ENCODE measurements around the gene UNC79. TPM values are rescaled to one million over a fixed set of nuclear protein-coding genes. Genes with fewer than 3 reads are reported as not detected.

UNC79 gene
- polyA plus RNA-seq, 6 donors from 2014 or later = 0.03 TPM; not detected in 4

GRCh38 chr14:93691042-93691780 lies 260.5 kb downstream of the UNC79 start:
- ATAC-seq (ENCODE audit: low read depth in 2 of 2) = no peak
- Mint-ChIP-seq H3K27me3 (peaks cover 32 to 40% (median 34%) of the 10 kb centered on the region in 3 donors), H3K27ac (no peak overlapping the region), H3K9me3 (peaks cover 0 to 5% (median 3%) of the 10 kb centered on the region in 7 donors), H3K4me1 (no peaks in the 10 kb centered on the region), H3K4me3 (no peak overlapping the region), H3K36me3 (no peaks in the 10 kb centered on the region)
- no peak for DNase-seq

DNA sequence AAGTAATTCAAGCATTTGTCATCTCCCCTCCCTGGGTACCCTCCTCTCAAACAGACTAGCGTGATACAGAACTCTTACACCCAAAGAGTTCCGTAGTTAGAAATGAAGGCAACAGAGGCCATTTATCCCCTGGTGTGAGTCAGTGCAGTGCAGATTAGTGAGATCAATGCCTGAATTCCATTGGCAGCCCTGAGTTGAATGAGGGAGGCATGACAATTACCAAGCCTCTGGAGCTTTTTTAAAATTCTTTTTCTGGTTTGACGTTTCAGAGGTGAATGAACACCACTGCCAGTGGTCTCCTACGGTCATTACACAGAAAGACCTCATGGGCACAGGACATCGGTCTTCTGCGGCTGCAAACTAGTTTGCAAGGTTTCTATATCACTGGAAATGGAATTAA lies 263.2 kb downstream of the UNC79 start:
- Mint-ChIP-seq H3K9me3 (peaks cover 3 to 17% (median 13%) of the 10 kb centered on the region in 7 donors), H3K27ac (no peak overlapping the region)
- no peak for DNase-seq

DNA sequence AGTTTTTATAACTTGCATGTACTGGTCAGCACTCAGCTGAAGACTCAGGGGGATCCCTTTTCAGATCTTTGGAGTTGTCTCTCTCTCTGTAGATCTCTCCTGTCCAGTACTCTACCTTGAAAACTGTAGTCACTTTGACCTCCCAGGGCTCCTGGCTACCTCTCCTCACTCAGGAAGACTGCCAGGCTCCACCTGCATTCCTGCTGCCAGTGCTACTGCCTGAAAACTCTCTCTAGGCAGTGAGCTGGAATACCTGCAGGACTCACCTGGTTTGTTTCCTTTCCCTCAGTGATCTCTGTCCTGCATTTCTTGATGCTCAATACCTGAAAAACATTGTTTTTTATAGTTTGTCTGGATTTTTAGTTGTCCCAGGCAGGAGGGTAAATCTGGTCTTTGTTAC lies 270.2 kb downstream of the UNC79 start:
- H3K27ac Mint-ChIP-seq = peak overlapping the region in 1 of 6 donors; percentile 13
- H3K27me3 Mint-ChIP-seq = peaks cover 7 to 39% (median 22%) of the 10 kb centered on the region in 3 donors
- no peaks in the 10 kb centered on the region for H3K4me1 Mint-ChIP-seq
- ATAC-seq (ENCODE audit: low read depth in 2 of 2) = no peak
- no peak overlapping the region for H3K4me3 Mint-ChIP-seq
- H3K36me3 Mint-ChIP-seq = no peaks in the 10 kb centered on the region
- no peak for DNase-seq
- H3K9me3 Mint-ChIP-seq = peaks cover 4 to 53% (median 26%) of the 10 kb centered on the region in 7 donors

More for the DNA sequence above, 263.2 kb downstream of the UNC79 start:
- Mint-ChIP-seq H3K27me3 (peaks cover 14 to 17% (median 14%) of the 10 kb centered on the region in 3 donors), H3K4me3 (no peak overlapping the region), H3K36me3 (no peaks in the 10 kb centered on the region), H3K4me1 (no peaks in the 10 kb centered on the region)
- no peak for ATAC-seq (ENCODE audit: low read depth in 2 of 2)

DNA sequence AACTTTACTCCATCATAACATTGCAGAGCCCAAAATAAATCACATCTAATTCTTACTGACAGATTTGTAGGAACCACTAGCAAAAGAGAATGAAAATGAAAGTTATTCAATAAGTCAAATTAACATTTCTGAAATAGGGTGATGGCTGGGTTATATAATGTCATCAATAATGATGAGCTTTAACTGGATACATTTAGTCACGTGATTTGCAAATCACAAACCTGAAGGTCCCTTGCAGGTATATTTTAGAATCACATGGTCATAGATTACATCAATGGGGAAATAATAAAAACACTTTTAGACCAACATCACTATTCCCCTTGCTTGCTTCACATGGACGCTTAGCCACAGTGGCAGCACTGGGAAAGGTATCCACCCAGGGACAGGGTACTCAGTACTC lies 270.8 kb downstream of the UNC79 start:
- H3K27me3 Mint-ChIP-seq = peaks cover 7 to 39% (median 22%) of the 10 kb centered on the region in 3 donors
- H3K4me3 Mint-ChIP-seq = no peak overlapping the region
- DNase-seq (no peak), ATAC-seq (ENCODE audit: low read depth in 2 of 2) (no peak)
- H3K9me3 Mint-ChIP-seq = peaks cover 4 to 49% (median 25%) of the 10 kb centered on the region in 7 donors
- H3K4me1 Mint-ChIP-seq = no peaks in the 10 kb centered on the region
- no peak overlapping the region for H3K27ac Mint-ChIP-seq
- H3K36me3 Mint-ChIP-seq = no peaks in the 10 kb centered on the region

- no peaks in the 10 kb centered on the region for H3K36me3 Mint-ChIP-seq
- ATAC-seq (ENCODE audit: low read depth in 2 of 2) (no peak), DNase-seq (no peak)
- H3K9me3 Mint-ChIP-seq = peaks cover 4 to 40% (median 19%) of the 10 kb centered on the region in 7 donors
- no peak overlapping the region for H3K27ac Mint-ChIP-seq
- H3K4me1 Mint-ChIP-seq = no peaks in the 10 kb centered on the region
- H3K4me3 Mint-ChIP-seq = no peak overlapping the region
- peaks cover 7 to 39% (median 22%) of the 10 kb centered on the region in 3 donors for H3K27me3 Mint-ChIP-seq
Measured at GRCh38 chr14:93702946-93703345, 272.2 kb downstream of the UNC79 start.

- no peak for DNase-seq
- Mint-ChIP-seq H3K27ac (no peak overlapping the region), H3K4me3 (no peak overlapping the region), H3K27me3 (peaks cover 11 to 39% (median 22%) of the 10 kb centered on the region in 3 donors), H3K4me1 (no peaks in the 10 kb centered on the region), H3K36me3 (no peaks in the 10 kb centered on the region), H3K9me3 (peaks cover 4 to 36% (median 16%) of the 10 kb centered on the region in 7 donors)
- no peak for ATAC-seq (ENCODE audit: low read depth in 2 of 2)
Measured at GRCh38 chr14:93703941-93704340, 273.2 kb downstream of the UNC79 start.

DNA sequence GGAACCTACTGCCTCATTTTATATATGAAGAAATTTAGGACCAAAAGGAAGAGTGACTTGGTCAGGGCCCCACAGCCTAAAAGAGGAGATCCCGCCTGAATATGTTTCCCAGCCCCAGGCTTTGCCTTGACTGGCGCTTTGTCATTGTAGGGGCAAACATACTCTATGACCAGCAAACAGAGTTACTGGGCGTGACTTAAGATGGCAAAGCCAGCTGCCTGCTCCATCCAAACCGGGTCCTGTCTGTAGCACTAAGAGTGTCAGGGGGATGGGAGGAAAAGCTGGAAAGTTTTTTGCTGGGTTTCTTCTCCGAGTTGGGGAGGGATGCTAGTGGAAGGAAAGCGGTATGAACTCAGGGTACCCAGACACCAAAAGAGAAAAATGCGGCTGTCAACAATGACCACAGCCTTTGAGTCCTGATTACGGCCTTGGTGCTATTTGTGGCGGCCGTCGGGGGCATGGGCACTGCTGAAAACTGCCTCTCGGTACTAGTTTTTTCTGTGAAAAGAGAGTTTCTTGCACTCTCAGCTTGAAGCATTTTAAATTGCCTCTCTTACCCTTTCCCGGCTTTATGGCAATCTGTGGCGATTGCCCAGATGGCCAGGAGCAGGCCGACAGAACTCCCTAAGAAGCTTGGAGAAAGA lies 274.9 kb downstream of the UNC79 start:
- peaks cover 16 to 31% (median 28%) of the 10 kb centered on the region in 3 donors for H3K27me3 Mint-ChIP-seq

GRCh38 chr14:93706360-93706955 lies 275.7 kb downstream of the UNC79 start:
- Mint-ChIP-seq H3K36me3 (no peaks in the 10 kb centered on the region), H3K4me3 (no peak overlapping the region), H3K9me3 (peaks cover 0 to 12% (median 0%) of the 10 kb centered on the region in 7 donors), H3K27ac (no peak overlapping the region), H3K4me1 (no peaks in the 10 kb centered on the region), H3K27me3 (peaks cover 18 to 30% (median 30%) of the 10 kb centered on the region in 3 donors)
- ATAC-seq (ENCODE audit: low read depth in 2 of 2) (no peak), DNase-seq (no peak)

More for the DNA sequence above, 274.9 kb downstream of the UNC79 start:
- DNase-seq = no peak
- no peaks in the 10 kb centered on the region for H3K36me3 Mint-ChIP-seq
- ATAC-seq (ENCODE audit: low read depth in 2 of 2) = no peak
- H3K27ac Mint-ChIP-seq = no peak overlapping the region
- H3K4me3 Mint-ChIP-seq = no peak overlapping the region
- H3K9me3 Mint-ChIP-seq = peaks cover 0 to 20% (median 7%) of the 10 kb centered on the region in 7 donors
- no peaks in the 10 kb centered on the region for H3K4me1 Mint-ChIP-seq

DNA sequence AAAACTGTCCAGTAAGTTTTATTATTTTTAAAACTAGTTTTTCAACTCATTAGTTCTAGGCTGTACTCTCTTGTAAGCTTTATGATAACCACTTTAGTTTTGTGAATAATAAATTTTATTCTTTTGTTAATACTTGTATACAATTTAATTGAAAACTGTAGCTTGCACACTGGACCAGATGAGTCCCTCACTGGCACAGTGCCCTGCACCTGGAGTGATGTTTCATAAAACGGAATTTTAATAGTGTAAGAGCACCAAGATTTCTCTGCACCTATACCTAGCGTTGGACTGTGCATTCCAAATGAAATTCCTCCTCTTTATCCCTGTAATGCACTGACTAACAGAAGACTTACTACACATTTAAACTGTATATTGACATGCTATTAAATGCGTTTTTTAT lies 276.7 kb downstream of the UNC79 start:
- H3K27me3 Mint-ChIP-seq = peaks cover 18 to 27% (median 19%) of the 10 kb centered on the region in 3 donors
- no peaks in the 10 kb centered on the region for H3K36me3 Mint-ChIP-seq
- H3K4me3 Mint-ChIP-seq = no peak overlapping the region
- no peak for ATAC-seq (ENCODE audit: low read depth in 2 of 2)
- DNase-seq = no peak
- peaks cover 0 to 4% (median 0%) of the 10 kb centered on the region in 7 donors for H3K9me3 Mint-ChIP-seq
- no peaks in the 10 kb centered on the region for H3K4me1 Mint-ChIP-seq
- no peak overlapping the region for H3K27ac Mint-ChIP-seq

GRCh38 chr14:93708311-93708734 lies 277.6 kb downstream of the UNC79 start:
- ATAC-seq (ENCODE audit: low read depth in 2 of 2) = no peak
- peaks cover 12 to 22% (median 14%) of the 10 kb centered on the region in 3 donors for H3K27me3 Mint-ChIP-seq
- H3K4me1 Mint-ChIP-seq = no peaks in the 10 kb centered on the region
- no peaks in the 10 kb centered on the region for H3K9me3 Mint-ChIP-seq
- H3K27ac Mint-ChIP-seq = no peak overlapping the region
- no peak overlapping the region for H3K4me3 Mint-ChIP-seq
- H3K36me3 Mint-ChIP-seq = no peaks in the 10 kb centered on the region
- no peak for DNase-seq

DNA sequence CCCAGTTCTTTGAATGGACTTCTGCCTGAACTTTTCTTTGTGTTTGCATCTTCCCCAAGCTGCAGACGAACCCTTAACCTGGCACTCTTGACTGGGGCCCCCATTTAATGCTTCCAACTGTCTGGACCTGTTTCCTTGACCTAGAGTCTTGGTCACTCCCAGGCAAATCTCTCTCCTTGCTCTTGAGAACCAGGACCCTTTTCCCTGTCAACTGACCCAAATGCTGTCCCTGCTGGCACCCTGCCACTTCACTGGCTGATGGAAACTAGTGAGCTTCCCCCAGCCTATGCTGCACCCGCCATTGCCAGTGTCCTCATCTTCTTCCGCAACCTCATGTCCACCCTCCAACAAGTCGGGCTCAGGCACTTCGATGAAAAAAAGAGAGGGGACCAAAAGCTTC lies 278.1 kb downstream of the UNC79 start:
- no peak overlapping the region for H3K4me3 Mint-ChIP-seq
- H3K27me3 Mint-ChIP-seq = peaks cover 8 to 17% (median 11%) of the 10 kb centered on the region in 3 donors
- H3K9me3 Mint-ChIP-seq = no peaks in the 10 kb centered on the region
- DNase-seq = no peak
- no peaks in the 10 kb centered on the region for H3K4me1 Mint-ChIP-seq
- H3K36me3 Mint-ChIP-seq = no peaks in the 10 kb centered on the region
- no peak overlapping the region for H3K27ac Mint-ChIP-seq
- ATAC-seq (ENCODE audit: low read depth in 2 of 2) = no peak

DNA sequence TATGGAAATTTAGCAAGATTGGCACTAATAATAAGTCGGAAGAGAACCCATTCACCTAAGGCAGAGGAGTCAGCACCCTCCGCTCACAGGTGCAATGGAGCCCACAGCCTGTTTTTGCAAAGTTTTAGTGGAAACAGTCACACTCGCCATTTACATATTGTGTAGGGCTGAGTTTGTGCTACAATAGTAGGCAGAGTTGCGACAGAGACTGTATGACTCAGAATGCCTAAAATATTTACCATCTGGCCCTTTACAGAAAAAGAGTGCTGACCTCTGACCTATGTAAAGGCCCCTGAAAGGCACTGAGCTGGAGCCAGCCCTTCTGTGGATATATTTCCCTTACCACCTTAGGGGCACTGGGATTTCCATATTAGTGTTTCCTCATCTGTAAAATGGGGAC lies 278.5 kb downstream of the UNC79 start:
- Mint-ChIP-seq H3K9me3 (no peaks in the 10 kb centered on the region), H3K36me3 (no peaks in the 10 kb centered on the region), H3K4me3 (no peak overlapping the region), H3K27me3 (peaks cover 5 to 16% (median 11%) of the 10 kb centered on the region in 3 donors), H3K4me1 (no peaks in the 10 kb centered on the region), H3K27ac (no peak overlapping the region)
- no peak for ATAC-seq (ENCODE audit: low read depth in 2 of 2)
- no peak for DNase-seq

DNA sequence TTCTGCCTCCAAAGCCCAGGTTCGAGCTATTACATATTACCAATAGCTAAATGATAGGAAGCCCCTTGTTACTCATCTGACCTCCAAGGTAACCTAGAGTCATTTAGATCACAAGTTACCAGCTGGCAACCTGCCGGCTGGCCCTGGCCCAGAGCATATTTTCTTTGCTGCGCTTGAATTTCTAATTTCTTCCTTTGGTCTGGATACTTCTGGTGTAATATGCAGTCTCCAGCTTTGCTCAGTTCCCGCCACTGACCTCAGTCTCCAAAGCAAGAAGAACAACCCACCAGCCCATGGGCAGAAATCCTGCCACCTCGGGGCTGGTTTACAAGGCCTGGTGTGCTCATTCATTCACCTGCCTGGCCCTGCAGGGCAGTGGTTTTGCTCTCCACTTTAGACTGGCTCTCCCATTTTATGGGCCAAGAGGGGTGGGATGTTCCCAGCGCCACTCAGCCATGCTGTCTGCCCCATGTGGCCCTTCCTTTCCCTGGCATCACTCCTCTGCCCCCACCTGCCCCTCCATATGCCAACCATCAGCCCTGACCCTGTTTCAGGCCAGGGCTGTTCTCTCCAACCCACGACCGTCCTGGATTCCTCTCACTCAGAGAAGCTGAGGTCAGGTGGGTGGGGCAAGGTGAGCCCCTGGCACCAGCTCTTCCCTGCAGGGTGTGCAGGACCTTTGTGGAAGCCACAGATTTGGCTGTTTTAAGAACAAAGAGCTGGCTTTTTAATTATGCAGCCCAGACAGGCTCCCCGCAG lies 281.5 kb downstream of the UNC79 start:
- no peak for DNase-seq
- no peaks in the 10 kb centered on the region for H3K36me3 Mint-ChIP-seq
- ATAC-seq (ENCODE audit: low read depth in 2 of 2) = no peak
- peak overlapping the region in 1 of 8 donors; percentile 70 for H3K4me3 Mint-ChIP-seq
- no peaks in the 10 kb centered on the region for H3K9me3 Mint-ChIP-seq
- H3K27me3 Mint-ChIP-seq = peaks cover 0 to 35% (median 17%) of the 10 kb centered on the region in 3 donors
- no peak overlapping the region for H3K27ac Mint-ChIP-seq
- no peaks in the 10 kb centered on the region for H3K4me1 Mint-ChIP-seq

Data from naive B cell (primary cell).